ENCODE measurements around the gene SNX5.

The SNX5 gene

DNA sequence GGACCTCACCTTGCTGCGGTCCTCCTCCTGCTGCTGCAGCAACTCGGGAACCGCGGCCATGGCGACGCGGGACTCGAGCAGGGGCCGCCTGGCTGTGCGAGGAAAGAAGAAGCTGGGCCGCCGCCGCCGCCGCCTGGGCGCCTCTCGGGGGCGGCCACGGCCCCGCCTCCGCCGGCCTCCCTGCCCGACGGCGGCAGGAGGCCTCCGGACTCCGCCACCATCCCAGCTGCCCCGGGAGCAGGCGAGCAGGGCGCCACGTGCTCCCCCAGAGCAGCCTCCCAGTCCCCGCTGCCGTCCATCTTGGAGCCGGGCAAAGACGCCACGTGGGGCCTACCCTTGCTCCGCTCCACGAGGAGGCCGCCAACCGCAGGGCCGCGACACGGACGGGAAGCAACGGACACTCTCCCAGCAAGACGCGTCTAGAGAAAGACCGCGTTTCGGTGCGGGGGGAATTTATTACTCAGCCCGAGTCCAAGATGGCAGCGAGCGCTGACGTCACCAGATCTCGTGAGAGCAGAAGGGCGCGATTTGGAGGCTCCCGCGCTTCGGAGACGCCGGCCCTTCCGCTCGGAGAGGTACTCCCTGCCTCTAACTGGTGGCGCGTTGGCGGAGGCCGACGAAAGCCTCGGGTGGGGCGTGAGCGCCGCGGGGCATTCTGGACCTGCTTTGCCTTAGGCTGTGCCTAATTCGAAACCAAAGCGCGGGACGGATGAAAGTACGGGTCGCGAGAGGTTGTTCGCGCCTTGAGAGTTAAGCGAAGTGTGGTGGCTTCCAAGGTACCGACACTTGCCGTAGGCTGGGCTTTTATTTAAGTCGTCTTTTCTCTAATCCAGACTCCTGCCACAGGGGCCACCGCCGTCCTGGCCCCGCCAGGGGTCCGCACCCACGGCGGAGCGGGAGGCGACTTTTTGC, at the start of gene SNX5, which contains the start of gene MGME1:
Gene SNX5 (minus strand): TSS at position 429 of the 912 bp plus-strand sequence. CDS start 369 bp downstream, at position 60.
Gene MGME1 (plus strand): TSS at position 653 of the 912 bp plus-strand sequence. CDS start 842 bp downstream, outside the sequence.
- DNase-seq = peak; percentile 97 to 99 (median 98)

DNA sequence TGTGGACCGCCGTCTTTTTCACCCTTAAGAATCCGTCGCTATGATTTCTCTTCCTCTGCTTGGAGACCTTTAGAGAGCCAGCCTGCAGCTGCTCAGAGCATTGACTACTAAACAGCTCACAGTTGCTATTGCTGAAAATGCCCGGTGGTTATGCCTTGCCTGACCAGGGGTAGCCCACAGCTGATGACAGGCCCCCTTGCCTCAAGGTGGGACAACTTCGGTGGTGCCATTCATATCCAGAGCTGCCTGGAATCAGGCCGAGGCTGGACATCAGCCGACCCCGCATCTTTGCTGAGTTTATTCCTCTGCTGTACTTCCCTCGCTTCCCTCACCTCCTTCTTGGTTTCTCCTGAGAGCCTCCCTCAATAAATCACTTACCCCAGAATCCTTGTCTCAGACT, 49.5 kb upstream of the SNX5 start:
- no peak for DNase-seq

DNA sequence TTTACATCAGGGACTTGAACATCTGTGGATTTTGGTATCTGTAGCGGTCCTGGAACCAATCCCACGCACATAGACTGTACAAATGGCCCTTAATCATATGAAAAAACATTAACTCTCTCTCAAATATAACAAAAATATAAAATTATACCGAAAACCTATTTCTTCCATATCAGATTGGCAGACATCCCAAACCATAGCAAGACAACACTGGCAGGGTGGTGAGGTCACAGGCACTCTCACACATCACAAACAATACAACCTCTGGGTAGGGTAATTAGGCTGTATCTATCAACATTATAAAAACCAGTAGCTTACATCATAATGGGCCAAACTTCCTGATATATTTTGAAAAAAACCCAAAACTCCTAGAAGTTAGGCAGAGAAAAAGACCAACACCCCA, 48.2 kb upstream of the SNX5 start:
- DNase-seq = no peak

DNA sequence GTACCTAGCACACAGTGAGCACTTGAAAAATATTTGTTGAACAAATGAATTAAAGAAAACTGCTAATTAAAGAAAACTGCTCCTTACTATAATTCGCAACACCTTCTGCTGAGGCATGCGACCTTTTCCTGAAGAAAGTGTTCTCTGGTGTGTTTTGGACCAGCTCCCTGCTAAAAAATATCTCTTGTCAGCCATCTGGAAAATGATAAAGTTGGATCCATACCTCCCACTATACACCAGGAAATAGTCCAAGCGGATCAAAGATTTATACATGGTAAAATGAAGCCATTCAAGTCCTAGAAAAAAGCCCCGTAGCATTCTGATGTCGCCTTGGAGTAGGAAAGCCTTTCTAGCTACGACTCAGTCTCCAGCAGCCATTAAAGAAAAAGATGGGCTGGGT, 45.8 kb upstream of the SNX5 start:
- no peak for DNase-seq

DNA sequence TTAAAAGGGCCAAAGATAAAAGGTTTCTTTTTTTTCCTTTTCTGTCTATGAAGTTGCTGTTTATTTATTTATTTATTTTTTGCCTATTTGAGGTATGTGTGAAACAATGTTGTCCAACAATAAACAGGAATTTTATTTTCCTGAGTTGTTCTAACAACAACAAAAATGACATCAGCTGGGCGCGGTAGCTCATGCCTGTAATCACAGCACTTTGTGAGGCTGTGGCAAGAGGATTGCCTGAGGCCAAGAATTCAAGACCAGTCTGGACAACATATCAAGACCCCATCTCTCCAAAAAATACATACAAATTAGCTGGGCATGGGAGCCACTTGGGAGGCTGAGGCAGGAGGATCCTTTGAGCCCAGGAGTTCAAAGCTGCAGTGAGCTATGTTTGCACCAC, 44.3 kb upstream of the SNX5 start:
- no peak for DNase-seq

DNA sequence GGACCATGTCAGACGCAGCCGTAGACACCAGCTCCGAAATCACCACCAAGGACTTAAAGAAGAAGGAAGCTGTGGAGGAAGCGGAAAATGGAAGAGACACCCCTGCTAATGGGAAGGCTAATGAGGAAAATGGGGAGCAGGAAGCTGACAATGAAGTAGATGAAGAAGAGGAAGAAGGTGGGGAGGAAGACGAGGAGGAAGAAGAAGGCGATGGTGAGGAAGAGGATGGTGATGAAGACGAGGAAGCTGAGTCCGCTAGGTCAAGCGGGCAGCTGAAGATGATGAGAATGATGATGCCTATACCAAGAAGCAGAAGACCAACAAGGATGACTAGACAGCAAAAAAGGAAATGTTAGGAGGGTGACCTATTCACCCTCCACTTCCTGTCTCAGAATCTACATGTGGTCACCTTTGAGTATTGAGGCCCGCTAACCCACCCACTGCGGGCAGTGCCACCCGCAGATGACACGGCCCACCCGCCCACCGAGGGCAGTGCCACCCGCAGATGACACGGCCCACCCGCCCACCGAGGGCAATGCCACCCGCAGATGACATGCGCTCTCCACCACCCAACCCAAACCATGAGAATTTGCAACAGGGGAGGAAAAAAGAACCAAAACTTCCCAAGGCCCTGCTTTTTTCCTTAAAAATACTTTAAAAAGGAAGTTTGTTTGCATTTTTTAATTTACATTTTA, 43.5 kb upstream of the SNX5 start:
- DNase-seq = no peak

DNA sequence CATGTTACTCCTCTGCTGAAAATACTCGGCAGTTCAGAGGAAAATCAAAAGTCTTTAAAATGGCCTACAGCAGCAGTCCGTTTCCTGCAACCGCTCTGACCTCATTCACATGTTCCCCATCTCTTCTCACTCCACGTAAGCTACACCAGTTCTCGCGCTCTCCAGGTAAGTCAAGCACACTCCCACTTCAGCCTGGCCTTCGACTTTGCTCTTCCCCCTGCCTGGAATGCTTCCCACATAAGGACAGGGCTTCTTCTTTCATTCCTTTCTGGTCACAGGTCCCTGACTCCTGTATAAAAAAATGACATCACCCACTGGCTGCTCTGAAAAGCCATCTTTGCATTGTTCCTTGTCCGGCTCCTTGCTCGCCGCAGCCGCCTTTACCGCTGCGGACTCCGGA, 42.9 kb upstream of the SNX5 start:
- no peak for DNase-seq

DNA sequence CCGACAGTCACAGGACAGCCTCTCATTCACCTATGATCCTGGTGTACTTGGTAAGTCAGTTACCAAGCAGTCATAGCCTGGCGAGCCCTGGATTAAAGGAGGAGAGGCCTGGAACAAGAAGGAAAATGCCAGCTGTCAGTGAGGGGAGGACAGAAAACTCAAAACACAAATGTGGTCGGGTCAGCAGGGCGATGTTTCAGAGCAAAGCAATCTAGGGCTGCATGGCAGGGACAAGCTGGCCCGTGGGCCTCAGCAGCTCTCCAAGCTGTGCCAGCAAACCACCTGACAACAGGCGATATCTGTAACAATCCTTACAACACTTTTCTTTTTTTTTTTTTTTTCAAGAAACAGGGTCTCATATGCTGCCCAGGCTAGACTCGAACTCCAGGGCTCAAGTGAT, 40.5 kb upstream of the SNX5 start:
- no peak for DNase-seq

DNA sequence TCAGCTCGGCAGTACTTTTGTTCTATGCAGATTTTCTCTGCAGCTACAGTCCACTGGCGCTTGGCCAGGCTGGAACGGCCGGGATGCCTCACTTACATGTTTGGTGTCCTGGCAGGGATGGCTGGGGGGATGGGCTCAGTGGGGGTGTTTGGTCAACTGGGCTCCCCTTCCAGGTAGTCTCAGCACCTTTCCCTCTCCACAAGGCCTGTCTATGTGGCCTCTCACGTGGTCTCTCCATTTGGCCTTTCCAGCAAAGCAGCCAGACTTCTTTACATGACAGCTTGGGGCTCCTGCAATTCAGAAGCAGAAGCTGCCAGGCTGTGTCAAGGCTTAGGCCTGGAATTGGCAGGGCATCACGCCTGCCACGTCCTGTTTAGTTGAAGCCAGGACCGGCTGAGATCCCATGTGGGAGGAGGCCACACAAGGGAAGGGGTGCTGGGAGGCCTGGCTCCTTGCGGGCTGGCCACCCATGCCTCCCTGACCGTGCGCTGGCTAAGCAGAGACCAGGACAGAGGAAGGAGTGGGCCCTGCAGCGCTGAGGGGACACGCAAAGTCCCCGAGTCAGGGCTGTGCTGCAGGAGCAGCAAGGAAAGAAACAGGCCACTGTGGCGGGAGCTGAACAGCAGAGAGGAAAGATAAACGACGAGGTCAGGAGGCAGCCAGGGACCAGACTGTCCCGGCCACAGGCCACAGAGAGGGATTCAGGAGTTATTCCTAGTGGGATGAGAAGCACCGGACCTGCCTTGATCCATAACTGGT, 39.1 kb upstream of the SNX5 start:
- no peak for DNase-seq

DNA sequence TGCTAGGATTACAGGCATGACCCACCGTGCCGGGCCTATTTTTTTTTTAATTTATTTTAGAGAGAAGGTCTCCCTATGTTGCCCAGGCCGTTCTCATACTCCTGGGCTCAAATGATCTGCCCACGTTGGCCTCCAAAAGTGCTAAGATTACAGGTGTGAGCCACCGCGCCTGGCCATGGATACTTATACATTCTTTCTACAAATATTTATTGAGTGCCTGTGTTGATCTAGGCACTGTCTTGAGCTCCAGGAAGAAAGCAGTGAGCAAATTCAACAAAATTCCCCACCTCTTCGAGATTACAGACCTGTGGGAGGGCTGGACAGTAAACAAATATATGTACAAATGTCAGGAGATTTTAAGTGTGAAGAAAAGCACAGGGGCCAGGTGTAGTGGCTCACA, 38.1 kb upstream of the SNX5 start:
- no peak for DNase-seq

DNA sequence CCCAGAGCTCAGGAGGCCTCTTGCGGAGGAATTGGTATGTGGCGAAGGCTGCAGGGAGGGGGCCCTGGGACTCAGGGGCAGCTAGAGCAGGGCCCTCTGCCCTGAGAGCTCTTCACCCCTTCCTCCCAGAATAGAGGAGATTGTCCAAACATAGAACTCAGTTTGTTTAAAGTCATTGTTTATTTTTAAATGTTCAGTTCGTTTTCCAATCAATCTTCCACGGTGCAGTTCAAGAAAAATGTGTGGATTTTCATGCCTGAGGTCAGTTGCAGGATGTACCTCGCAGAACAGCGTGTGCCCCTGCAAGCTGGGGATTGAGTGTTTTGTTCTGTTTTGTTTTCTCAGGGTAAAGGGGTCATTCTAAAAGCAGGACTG, 37.4 kb upstream of the SNX5 start:
- DNase-seq = no peak

DNA sequence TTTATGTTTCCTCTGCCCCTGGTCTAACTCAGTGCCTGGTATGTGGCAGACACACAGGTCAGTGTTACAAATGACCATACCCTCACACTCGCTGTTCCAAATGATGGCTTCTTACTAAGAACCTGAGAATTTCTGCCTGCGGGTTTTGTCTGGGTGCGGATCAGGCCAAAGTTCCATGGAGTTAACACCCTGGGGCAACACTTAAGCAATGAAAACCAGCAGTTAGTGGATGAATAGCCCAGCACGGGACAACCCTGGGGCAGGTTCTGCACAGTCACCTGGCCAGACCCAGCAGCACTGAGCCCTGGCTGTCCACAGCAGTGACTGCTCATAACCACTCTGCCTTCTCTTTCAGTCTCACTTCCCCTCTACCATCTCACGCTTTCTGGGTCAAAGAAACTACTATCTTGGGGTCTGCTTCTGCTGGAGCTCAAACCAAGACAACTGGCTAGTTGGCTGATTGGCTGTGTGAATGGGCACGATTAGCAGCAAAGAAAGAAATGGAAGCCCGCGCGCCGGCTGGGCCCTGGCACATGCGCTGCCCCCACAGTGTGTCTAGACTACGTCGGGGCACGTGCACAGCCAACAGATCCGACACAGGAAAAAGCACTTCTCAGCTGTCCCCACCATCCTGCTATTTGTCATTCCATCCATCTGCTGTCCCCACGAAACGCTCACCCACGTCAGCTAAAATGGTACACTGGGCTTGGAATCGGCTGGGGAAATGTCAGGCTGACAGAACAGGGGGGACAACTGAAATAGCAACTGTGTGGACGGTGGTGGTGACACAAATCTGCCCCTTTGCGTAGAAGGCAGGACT, 36.8 kb upstream of the SNX5 start:
- DNase-seq = no peak

DNA sequence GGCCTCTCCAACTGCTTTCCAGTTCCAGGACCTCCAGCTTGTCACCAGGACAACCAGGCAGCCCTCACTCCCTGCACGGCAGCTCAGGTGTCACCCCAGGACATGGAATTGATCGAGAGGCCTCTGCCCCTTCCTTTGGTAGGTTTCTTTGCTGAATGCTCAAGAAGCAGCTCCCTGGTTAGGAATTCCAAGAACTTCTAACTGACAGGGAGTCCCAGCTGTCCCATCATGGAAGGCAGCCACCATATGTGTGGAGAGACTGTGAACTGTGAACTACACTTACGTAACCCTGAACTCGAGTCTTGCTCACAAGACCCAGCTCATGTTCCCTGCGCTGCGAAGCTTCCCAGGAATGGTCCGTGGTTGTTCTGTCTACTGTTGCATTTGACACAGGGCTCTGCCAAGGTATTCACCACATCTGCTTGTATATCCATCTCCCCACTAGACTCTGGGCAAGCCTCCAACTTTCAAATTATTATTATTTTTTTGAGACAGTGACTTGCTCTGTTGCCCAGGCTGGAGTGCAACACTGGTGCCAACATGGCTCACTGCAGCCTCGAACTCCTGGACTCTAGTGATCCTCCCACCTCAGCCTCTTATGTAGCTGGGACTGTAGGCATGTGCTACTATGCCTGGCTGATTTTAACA, 35.9 kb upstream of the SNX5 start:
- no peak for DNase-seq

DNA sequence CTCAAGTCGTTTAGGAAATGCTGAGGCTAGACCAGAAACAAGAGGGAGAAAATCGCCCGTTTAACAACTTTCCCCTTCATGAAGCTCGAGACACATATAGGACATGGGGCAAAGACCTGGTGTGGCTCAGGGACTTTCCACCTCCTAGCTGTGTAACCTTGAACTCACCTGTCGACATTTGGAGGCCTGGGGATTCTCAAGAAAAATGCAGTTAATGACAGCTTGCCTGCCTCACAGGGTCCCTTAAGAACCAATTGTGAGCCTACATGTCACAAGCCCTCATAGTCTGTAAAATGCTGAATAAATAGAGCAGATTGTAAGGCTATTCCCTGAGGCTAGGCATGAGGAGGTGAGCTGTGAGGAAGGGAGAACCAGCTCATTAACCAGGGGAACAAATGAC, 35.3 kb upstream of the SNX5 start:
- DNase-seq = no peak

DNA sequence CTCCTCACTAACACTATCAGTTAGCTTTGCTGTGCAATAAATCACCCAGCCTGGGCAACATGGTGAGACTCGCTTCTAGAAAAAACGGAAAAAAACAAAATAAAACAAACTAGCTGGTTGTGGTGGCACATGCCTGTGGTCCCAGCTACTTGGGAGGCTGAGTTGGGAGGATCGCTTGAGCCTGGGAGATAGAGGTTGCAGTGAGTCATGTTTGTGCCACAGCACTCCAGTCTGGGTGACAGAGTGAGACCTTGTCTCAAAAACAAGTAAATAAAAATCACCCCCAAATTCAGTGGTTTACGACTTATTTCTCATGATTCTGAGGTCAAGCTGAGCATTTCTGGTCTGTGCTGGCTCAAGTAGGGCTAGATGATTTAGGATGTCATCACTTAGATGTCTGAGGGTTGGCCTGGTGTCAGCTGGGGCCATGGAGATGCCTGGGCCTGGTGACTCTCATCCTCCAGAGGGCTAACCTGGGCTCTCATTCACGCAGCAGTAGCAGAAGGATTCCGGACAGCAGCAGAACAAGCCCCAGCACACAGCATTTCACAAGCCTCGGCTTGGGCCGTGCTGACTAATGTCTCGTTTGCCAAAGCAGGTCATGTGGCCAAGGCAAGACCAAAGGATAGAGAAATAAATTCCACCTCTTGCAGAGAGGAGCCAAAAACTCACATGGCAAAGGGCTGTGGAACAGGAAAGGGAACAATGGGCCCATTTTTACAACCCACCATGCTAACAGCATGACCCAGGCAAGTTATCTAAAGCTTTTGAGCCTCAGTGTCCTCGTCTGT, 32.7 kb upstream of the SNX5 start:
- no peak for DNase-seq

DNA sequence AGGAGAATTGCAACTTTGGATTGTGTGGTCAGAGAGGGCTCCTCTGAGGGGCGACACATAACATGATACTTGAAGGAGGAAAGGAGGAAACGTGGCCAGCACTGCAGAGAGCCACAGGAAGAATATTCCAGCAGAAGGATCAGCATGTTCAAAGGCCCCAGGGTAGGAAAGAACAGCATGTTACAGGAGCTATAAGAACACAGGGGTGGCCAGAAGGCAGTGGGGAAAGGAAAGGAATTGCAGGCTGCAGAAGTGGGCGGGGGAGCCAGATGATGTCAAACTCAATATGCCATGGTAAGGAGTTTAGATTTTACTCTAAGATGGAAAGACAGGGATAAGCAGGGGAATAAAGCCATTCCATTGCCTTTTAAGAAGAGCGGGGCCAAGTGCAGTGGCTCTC, 31.0 kb upstream of the SNX5 start:
- no peak for DNase-seq

DNA sequence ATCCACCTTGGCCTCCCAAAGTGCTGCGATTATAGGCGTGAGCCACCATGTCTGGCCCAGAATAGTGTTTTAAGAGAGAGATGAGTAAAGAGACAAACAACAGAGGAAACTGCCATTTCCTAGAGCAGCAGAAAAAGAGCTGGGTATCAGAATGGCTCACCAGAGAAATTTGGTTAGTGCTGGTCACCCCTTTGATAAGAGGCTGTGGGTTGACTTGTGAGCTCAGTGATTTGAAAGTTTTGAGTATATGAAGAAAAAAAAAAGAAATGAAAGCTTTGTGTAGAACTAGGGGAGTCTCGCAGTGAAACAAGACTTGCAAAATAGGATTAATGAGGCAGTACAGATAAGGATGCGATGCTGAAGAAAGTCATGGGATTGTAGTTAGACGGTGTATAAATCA, 29.9 kb upstream of the SNX5 start:
- no peak for DNase-seq

DNA sequence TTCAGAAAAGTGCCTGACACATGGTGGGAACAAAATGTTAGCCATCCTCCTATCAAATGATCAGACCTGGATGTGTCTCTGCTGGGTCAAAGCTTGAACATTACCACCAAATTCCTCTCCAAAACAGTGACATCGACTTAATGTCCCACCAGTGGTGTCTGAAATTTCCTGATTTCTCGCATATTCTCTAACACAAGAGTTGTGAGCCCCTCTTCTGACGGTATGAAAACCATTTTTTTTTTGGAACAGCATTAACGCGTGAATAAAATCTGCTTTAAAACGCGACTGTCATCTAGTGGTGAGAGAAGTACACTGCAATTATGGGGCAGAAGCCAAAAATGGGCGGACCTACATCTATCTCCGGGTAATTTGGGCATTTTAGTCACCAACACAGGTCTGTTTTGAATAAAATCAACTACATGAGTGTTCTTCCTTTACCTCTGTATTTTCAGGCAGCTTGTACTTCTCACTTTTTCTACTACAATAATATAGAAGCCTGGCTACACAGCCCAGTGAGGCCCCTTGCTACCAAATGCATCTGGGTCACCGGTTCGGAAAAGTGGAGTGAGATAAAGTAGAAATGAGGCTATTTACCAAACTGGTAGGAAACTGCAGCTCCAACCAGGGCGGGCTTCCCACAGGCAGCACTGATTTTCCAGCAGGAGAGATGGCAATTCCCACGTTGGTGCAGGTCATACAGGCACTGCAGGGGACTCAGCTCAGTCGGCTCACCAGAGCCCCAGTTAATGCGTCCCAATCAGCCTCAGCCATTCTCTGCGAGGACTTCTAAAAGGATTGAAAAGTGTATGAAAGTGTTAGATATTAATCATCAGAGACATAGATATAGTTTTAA, 27.6 kb upstream of the SNX5 start:
- DNase-seq = no peak

DNA sequence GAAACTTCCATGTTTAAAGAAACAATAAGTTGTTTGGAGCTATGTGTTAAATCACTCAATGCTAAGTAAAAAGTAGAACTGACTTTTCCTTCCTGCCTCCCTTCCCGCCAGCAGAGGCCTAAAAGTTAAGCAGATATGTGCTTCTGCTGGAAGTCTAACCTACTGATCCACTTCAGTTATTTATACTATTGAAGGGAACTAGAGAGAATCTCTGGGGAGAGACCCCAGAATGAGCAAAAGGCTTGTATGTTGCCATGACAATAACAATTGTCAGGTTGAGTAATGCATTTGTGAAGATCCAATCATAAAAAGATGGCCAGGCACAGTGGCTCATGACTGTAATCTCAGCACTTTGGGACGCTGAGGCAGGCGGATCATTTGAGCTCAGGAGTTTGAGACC, 25.0 kb upstream of the SNX5 start:
- DNase-seq = no peak

DNA sequence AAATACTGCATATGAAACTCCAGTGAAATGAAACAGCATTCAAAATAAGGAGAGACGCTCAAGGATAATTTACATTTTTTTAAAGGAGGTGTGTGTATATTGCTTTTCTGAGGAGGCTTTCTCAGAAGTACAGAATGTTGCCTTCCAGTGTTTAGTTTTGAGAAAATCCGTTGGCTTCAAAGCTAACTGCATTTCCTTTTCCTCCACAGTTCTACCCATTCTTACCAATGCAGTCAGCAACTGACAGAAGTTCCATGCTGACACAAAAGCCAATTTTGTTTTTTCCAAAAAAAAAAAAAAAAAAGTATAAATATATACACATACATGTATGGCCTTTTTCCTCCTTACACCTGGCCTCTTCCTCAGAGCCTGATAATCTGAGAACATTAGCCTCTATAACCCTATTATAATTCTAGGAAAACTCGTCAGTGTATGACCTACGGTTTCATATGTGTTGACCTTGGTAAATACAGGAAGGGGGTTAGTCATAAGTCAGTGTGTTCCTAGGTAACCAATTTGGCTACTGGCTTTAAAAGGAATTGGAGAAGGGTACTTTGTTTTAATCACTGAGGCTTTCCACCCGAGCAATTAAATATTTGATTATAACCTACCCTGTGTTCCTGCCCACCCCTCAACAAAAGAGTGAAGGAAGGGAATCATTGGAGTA, 24.4 kb upstream of the SNX5 start:
- DNase-seq = no peak
